Spleen (tissue), 11 donors: ENCODE measurements around the gene TRIM10. TPM values are rescaled to one million over a fixed set of nuclear protein-coding genes. Genes with fewer than 3 reads are reported as not detected.

Experiments used
- DNase-seq: peaks from one replicate; pipeline ENCODE4 v3.0.0-alpha.2; 2020
- H3K27ac ChIP-seq, 8 donors: fragments of 200-600 bp; sonication (generic) in 7 of 8; 1 replicate in 4 of 8; 2 replicates in 4 of 8; pipeline versions ENCODE4 v1.5.0 to v1.8.0; 2016 to 2021; ENCODE audit warnings: inconsistent platforms in 4 of 8, mild to moderate bottlenecking in 4 of 8, moderate library complexity in 1 of 8
- H3K27me3 ChIP-seq, 7 donors: fragments of 200-600 bp; sonication (generic) in 6 of 7; replicated peaks in 1 of 7; 1 replicate in 4 of 7; 2 replicates in 3 of 7; pipeline versions ENCODE4 v1.5.0 to v1.8.0; 2016 to 2021; ENCODE audit warnings: inconsistent platforms in 3 of 7, mild to moderate bottlenecking in 1 of 7
- H3K36me3 ChIP-seq, 6 donors: fragments of 200-600 bp; sonication (generic) in 5 of 6; 1 replicate in 4 of 6; 2 replicates in 2 of 6; pipeline versions ENCODE4 v1.5.0 to v1.8.0; 2016 to 2021; ENCODE audit warnings: inconsistent platforms in 2 of 6
- H3K4me1 ChIP-seq, 6 donors: fragments of 200-600 bp; sonication (generic) in 5 of 6; 1 replicate in 3 of 6; 2 replicates in 3 of 6; pipeline versions ENCODE4 v1.5.0 to v1.8.0; 2016 to 2021; ENCODE audit warnings: inconsistent platforms in 3 of 6
- H3K4me3 ChIP-seq, 8 donors: fragments of 200-600 bp; sonication (generic) in 7 of 8; 1 replicate in 4 of 8; 2 replicates in 4 of 8; pipeline versions ENCODE4 v1.5.0 to v1.8.0; 2016 to 2021; ENCODE audit warnings: inconsistent platforms in 4 of 8, mild to moderate bottlenecking in 4 of 8, moderate library complexity in 2 of 8
- H3K9me3 ChIP-seq, 8 donors: fragments of 200-600 bp; sonication (generic) in 7 of 8; 1 replicate in 4 of 8; 2 replicates in 4 of 8; pipeline versions ENCODE4 v1.5.0 to v1.8.0; 2016 to 2021; ENCODE audit warnings: inconsistent platforms in 4 of 8
- POLR2A ChIP-seq, 3 donors: fragments of 450-650 bp; IDR thresholded peaks; one replicate each; pipeline ENCODE4 v1.5.1; 2017; ENCODE audit warnings: antibody characterized with exemption in 3 of 3, mild to moderate bottlenecking in 1 of 3
- POLR2AphosphoS5 ChIP-seq, 3 donors: sonication (generic); formaldehyde crosslinking; IDR thresholded peaks; one replicate each; pipeline ENCODE4 v1.5.1; 2017; ENCODE audit warnings: antibody characterized with exemption in 3 of 3
- WGBS, 5 donors: extraction: QIAGEN DNeasy Blood & Tissue Kit in 3 of 5; methylation state at CpG; one replicate each; pipeline versions ENCODE4 v1.1.5 to v1.1.7; 2013 to 2018; 5-methylcytosine and 5-hydroxymethylcytosine counted together
- intact Hi-C: fragments of 100-400 bp; cut with DNase I; formaldehyde crosslinking; loops from one replicate; pipeline ENCODE4 v1.15.0; 2023; ENCODE audit warnings: low total_unique reads
- polyA plus RNA-seq, 3 donors: library from polyadenylated mRNA; stranded (reverse); fragments of 200-250 nt; gene quantifications; one replicate each; pipeline ENCODE4 v1.2.1, GENCODE V29; 2013
- total RNA-seq, 7 donors: library from RNA; depleted of rRNA in 3 of 7; stranded (reverse); fragments of >200 nt in 3 of 7; fragmentation: NEBNext Ultra II Directional in 4 of 7; extraction: Animal tissue kit (Norgen Biotek cat#: 25700) in 4 of 7; gene quantifications; one replicate each; pipeline versions ENCODE4 v1.1.0 to v1.2.1, GENCODE V29; 2016 to 2021
- TF ChIP-seq, protein P1 (sequence below), 11 experiments: fragments of 200-600 bp in 7 of 11; fragments of 450-650 bp in 4 of 11; sonication (generic) in 4 of 11; IDR thresholded peaks in 8 of 11; conservative IDR thresholded peaks in 3 of 11; 1 replicate in 7 of 11; 2 replicates in 4 of 11; pipeline versions ENCODE4 v1.4.0 to v1.8.0; 2016 to 2021; ENCODE audit warnings: antibody characterized with exemption in 11 of 11, inconsistent platforms in 4 of 11, mild to moderate bottlenecking in 1 of 11
- donor health status: healthy with polysubstance abuse.
- donor health status: DM: no; HTN: no; CAD: no; lungs with moderate emphysema.
- donor health status: DM: no; HTN: no; CAD: no.
- donor health status: Bipolar disorder and iron deficiency.
- donor health status: healthy.
- donor health status: DM: no; HTN: no; CAD: no.
- donor health status: DM: yes; HTN: yes; CAD: no.

TRIM10 gene
- total and polyA plus RNA-seq, 10 donors = 0.06 to 4.9 (median 1.1) TPM; not detected in 2

DNA sequence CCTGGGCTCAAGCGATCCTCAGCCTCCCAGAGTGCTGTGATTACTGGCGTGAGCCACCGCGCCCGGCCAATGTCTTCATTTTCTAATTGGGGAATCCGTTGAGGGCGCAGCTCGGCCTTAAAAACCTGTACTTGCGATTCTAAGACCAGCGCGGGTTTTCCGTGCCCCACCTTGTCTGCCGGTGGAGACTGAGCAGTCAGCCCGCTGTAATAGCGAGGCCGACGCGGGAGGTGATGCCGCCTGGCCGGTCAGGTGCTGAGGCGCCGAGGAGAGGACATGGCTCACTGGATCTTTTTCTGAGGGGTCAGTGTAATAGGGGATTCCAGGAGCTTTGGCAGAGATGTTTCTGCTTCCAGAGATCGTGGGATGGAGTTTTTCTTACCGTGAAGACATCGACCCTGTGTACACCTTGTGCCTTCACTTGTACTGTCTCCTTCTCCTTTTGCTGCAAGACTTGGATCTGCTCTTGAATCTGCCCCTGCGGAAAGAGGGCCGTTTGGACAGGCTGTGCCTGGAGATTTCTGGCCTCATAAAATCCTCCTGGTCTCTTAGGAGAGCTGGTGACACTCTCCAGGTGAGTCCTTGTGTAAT, 49.6 kb downstream of the TRIM10 start:
- Histone ChIP-seq H3K9me3 (no peaks in the 10 kb centered on the region), H3K4me1 (no peaks in the 10 kb centered on the region), H3K4me3 (no peak overlapping the region), H3K36me3 (no peaks in the 10 kb centered on the region), H3K27ac (no peak overlapping the region), H3K27me3 (peaks cover 0 to 91% (median 35%) of the 10 kb centered on the region in 7 donors)
- TF ChIP-seq POLR2AphosphoS5 (IDR thresholded peaks at IDR 0.05) (no peak), POLR2A (IDR thresholded peaks at IDR 0.05) (no peak)
- TF ChIP-seq, protein P1, sequence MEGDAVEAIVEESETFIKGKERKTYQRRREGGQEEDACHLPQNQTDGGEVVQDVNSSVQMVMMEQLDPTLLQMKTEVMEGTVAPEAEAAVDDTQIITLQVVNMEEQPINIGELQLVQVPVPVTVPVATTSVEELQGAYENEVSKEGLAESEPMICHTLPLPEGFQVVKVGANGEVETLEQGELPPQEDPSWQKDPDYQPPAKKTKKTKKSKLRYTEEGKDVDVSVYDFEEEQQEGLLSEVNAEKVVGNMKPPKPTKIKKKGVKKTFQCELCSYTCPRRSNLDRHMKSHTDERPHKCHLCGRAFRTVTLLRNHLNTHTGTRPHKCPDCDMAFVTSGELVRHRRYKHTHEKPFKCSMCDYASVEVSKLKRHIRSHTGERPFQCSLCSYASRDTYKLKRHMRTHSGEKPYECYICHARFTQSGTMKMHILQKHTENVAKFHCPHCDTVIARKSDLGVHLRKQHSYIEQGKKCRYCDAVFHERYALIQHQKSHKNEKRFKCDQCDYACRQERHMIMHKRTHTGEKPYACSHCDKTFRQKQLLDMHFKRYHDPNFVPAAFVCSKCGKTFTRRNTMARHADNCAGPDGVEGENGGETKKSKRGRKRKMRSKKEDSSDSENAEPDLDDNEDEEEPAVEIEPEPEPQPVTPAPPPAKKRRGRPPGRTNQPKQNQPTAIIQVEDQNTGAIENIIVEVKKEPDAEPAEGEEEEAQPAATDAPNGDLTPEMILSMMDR (IDR thresholded peaks at IDR 0.05 in 8 of 11, conservative IDR thresholded peaks at IDR 0.05 in 3 of 11) = no peak
- DNase-seq = no peak
- intact Hi-C loops = no loop called here
- WGBS, 5 donors = 43 to 68% (median 62%) methylated on average over 21 to 27 of the region's 27 CpGs

DNA sequence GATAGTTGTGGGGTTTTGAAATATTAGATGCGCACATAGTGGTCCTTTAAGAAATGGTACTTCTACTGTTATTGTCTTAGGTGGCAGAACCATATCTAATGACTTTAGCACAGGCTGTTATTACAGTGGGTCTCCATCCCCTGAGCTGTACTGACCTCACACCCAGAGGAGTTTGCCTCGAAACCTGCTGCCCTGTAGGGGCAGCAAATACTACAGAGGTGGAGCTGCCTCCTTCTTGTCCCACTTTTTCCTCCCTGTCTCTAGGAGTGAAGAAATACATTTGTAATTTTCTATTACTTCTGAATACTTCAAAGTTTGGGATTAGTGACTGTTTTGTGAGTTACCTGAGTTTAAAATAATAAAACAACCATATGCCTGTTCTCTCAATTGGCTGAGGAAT, 56.4 kb downstream of the TRIM10 start:
- TF ChIP-seq, protein P1 (IDR thresholded peaks at IDR 0.05 in 8 of 11, conservative IDR thresholded peaks at IDR 0.05 in 3 of 11) = no peak
- TF ChIP-seq POLR2A (IDR thresholded peaks at IDR 0.05) (no peak), POLR2AphosphoS5 (IDR thresholded peaks at IDR 0.05) (no peak)
- H3K4me3 ChIP-seq = no peak overlapping the region
- no peaks in the 10 kb centered on the region for H3K36me3 ChIP-seq
- H3K4me1 ChIP-seq = peaks cover 24 to 41% (median 33%) of the 10 kb centered on the region in 6 donors
- WGBS, 5 donors = 80 to 90% (median 83%) methylated on average over 2 of the region's 2 CpGs
- H3K27me3 ChIP-seq = peaks cover 0 to 91% (median 34%) of the 10 kb centered on the region in 7 donors
- no peak overlapping the region for H3K27ac ChIP-seq
- intact Hi-C loops = no loop called here
- DNase-seq = no peak
- no peaks in the 10 kb centered on the region for H3K9me3 ChIP-seq

DNA sequence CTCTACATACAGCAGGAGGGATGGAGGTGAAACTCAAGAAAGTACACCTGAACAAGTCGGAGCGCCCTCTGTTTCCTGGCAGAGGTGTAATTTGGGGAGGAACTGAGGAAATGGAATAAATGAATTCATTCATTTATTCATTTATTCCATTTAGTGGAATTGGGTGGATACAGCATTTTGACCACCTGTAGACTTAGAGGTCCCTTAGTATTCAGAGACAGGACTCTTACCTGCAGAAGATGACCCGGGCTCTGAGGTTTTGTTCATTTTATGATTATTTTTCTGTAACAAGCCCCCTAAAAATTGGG, 57.2 kb downstream of the TRIM10 start:
- Histone ChIP-seq H3K4me1 (peaks cover 24 to 41% (median 33%) of the 10 kb centered on the region in 6 donors), H3K9me3 (no peaks in the 10 kb centered on the region), H3K27ac (no peak overlapping the region), H3K36me3 (no peaks in the 10 kb centered on the region), H3K4me3 (peak overlapping the region in 5 of 8 donors; percentile 23 to 69 (median 27)), H3K27me3 (peaks cover 0 to 91% (median 41%) of the 10 kb centered on the region in 7 donors)
- TF ChIP-seq POLR2AphosphoS5 (IDR thresholded peaks at IDR 0.05) (no peak), POLR2A (IDR thresholded peaks at IDR 0.05) (no peak)
- TF ChIP-seq, protein P1 (IDR thresholded peaks at IDR 0.05 in 8 of 11, conservative IDR thresholded peaks at IDR 0.05 in 3 of 11) = no peak
- DNase-seq = no peak
- WGBS, 5 donors = 35 to 45% (median 38%) methylated on average over 3 of the region's 3 CpGs
- intact Hi-C loops = no loop called here

DNA sequence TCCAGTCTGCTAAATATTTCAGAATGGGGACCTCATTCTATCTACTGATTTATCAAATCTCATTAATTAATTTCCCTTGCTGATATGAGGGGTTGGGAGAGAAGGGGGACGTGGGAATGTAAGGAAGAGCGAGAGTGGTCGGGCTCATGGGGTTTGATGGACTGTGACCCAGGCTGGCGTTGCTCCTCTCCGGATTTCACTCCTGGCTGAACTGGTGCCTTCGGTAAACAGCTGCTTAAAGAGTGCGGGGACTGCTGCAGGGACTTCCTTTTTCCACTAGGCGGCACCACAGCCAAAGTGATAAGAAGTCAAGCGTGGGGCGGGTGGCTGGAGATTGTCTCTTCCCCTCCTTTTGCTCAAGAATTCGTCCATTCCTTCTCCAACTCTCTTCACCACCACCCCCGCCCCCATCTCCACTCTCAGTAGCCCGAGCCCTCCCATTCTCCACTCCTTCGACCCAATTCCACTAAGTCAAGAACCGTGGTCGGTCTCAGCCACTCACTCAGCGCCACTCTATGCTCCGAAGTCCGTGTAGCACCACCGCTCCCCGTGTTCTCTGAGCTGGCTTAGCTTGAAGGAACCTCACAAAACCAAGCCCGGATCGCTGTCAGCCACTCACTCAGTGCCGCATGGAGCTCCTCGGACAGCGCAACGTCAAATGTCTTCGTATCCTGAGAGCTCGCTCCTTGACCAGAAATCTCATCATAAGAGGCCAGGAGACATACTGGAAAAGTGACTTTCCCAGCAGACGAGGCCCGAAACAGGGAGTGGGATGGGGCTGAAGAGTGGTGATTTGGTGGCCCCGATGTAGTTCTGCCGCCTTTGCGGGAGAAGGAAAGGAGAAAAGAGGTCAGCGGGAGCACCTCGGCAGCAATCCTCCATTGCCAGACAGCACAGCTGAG, 57.8 kb downstream of the TRIM10 start:
- peaks cover 24 to 41% (median 33%) of the 10 kb centered on the region in 6 donors for H3K4me1 ChIP-seq
- peaks cover 0 to 91% (median 41%) of the 10 kb centered on the region in 7 donors for H3K27me3 ChIP-seq
- H3K9me3 ChIP-seq = no peaks in the 10 kb centered on the region
- H3K27ac ChIP-seq = peak overlapping the region in 7 of 8 donors; percentile 50 to 67 (median 60)
- peak overlapping the region; percentile 6 to 69 (median 26) for H3K4me3 ChIP-seq
- H3K36me3 ChIP-seq = no peaks in the 10 kb centered on the region
- peak; percentile 91 for DNase-seq
- intact Hi-C loops = no loop called here
- TF ChIP-seq POLR2A (IDR thresholded peaks at IDR 0.05) (no peak), POLR2AphosphoS5 (IDR thresholded peaks at IDR 0.05) (peak in 2 of 3 donors; percentile 30 to 47)
- TF ChIP-seq, protein P1 (IDR thresholded peaks at IDR 0.05 in 8 of 11, conservative IDR thresholded peaks at IDR 0.05 in 3 of 11) = peak; percentile 85 to 95 (median 93)
- WGBS, 5 donors = 2 to 6% (median 2%) methylated on average over 36 of the region's 36 CpGs
